ENCODE results near the gene AATK.
A peak's percentile ranks its signal among the peaks of the same experiment; 100 is the strongest.

Gene AATK

DNA sequence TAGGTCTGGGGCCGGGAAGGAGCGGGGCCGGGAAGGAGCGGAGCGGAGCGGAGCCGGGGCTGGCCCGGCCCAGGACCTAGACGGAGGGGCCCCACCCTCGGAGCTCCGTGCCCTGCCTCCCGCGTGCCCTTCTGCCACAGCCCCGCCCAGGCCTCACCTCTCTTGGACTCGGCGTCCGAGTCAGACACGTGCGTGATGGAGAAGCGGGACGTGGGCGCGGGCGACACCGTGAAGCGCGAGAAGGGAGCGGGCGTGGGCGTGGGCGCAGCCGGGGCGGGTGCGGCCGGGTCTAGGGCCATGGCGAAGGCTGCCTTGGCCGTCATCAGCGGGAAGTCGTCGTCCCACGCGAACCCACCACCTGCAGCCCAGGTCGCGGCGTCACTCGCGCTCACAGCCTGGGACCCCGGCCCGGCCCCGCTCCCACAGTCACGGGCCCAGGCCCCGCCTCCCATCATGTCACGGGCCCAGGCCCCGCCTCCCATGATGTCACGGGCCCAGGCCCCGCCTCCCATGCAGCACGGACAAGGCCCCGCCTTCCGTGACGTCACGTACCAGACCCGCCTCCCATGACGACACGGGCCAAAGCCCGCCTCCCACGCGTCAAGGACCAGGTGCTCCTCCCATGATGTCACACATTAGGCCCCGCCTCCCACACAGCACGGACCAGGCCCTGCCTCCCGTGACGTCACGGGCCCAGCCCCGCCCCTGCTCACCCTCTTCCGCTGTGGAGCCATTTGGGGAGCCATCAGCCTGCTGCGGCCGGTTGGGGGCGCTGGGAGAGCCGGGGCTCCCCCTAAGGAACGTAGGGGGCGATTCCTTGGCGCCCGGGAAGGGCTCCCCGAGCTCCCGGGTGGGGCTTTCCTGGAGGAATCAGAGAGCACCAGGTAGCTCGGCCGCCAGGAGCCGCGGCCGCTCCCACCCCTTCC is 46.5 kb downstream of the AATK start:
- FAIRE-seq = peak; percentile 79
- peak; percentile 54 for DNase-seq (ENCODE audit: insufficient read length, low spot score)

GRCh38 chr17:81118308-81119221 is 47.5 kb downstream of the AATK start:
- FAIRE-seq (no peak), DNase-seq (ENCODE audit: insufficient read length, low spot score) (no peak)

DNA sequence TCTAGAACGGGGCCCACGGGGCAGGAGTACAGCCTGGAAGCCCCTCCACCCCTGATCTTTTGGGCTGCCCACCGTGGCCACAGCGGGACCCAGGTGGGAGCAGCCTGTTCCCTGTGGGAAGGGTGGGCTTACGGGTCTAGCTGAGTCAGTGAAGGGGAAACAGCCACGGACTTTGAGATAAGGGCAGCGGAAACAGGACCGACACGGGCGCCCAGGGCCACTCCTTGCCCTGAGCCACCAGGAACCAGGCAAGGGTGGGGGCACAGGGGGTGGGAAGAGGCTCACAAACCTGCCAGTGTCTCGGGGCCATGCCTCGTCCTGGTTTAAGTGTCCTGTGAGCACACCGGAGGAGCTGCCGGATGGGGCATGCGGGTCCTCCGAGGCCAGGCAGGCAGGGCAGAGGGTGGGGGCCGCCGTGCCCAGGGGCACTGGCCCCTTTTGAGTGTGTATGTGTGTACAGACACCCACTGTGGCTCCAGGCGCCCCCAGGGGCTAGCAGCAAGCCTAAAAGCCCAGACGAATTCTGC is 48.3 kb downstream of the AATK start:
- FAIRE-seq (no peak), DNase-seq (ENCODE audit: insufficient read length, low spot score) (no peak)

DNA sequence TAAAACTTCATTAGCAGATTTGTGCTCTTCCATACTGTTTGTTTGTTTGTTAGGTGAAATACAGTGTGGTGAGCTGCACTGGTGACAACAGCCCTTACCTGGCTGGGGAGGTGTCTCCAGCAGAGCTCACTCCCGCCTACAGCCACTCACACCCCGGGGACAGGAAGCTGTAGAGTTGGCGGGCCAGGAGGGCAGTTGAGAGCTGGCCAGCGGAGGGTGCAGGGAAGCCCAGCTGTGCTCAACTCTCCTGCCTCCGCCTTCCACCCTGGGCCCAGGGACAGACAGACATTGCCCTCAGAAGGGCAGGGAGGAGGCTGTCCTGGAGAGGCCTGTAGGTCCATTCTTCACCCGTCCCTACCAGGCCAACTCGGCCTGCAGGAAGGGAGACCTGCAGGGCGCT is 49.3 kb downstream of the AATK start:
- no peak for FAIRE-seq
- DNase-seq (ENCODE audit: insufficient read length, low spot score) = no peak

DNA sequence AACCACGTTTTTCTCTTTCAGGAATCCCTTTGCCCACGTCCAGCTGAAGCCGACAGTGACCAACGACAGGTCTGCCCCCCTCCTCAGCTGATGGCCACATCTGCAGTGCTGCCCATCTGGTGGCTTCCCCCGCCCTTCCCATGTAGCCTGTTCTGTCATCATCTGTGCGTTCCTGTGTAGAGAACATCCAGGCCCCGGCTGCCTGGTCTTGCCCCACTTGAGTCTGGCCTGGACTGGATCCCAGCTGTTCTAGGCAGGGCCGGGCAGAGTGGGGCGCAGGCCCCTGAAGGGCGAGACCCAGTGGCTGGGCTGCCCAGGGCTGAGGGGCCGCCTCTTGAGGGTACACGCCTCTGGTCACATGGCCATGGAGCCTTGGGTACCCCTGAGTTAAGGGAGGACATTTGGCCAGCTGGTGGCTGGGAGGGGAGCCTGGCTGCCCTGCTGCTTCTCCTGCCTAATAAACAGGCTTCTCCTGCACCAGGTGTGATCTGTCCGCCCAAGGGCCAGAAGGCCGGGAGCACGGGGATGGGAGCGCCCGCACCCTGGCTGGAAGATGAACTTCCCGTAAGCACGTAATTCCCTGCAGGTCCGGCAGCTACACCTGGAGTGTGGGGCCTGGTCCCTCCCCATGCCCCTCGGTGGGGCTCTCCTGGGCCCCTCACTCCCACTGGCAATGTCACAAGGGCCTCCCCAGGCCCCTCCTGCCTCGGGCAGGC is 50.1 kb downstream of the AATK start:
- no peak for DNase-seq (ENCODE audit: insufficient read length, low spot score)

DNA sequence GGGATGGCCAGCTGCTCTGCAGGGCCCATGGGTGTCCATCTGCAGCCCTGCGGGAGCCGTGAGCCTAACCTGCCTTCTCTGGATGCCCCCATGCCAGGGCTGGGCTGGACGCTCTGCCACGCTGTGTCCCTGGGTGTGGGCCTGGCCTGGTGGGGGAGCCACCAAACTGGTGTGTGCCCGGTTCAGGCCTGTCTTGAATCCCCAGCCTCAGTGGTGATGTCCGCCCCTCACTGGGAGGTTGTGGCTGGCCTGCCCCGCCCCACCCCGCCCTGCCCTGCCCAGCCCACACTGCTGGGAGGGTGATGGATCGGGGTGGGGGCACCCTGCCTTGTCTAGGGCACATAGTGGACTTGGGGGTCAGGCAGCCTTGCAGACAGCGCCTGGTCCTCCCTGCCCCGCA is 50.8 kb downstream of the AATK start:
- no peak for FAIRE-seq

More for the DNA sequence above, 50.1 kb downstream of the AATK start:
- no peak for FAIRE-seq

DNA sequence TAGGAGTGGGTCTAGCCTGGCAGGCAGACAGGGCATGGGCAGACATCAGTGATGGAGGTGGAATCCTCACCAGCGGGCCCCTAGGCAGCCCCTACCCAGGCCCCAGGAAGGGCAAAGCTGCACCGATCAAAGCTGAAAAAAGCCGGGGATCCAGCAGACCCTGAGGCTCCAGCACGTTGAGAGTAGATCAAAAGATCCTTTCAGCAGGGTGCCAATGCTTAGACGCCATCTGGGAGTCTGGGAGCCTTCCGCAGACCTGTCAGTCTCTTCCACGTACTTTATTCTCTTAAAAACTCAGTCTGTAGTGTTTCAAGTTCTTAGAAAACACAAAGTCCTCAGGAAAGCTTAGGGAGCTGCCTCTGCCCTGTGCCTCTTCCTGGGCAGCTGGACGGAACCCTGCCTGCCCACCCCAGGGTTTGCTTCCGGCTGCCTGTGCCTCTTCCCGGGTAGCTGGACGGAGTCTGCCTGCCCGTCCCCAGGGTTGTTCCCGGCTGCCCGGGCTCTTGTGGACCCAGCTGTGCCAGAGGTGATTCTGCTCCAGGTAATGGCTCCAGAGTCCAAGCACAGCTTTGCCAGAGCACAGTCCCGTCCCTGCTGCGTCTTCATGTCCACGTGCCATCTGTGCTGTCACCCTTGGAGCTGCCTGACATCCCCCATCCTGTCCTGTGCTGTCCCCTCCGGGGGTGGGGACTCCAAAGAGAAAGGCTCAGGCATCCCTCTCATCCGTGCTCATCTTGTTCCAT is 51.5 kb downstream of the AATK start:
- DNase-seq (ENCODE audit: insufficient read length, low spot score) (no peak), FAIRE-seq (no peak)

More for the DNA sequence above, 50.8 kb downstream of the AATK start:
- no peak for DNase-seq (ENCODE audit: insufficient read length, low spot score)

DNA sequence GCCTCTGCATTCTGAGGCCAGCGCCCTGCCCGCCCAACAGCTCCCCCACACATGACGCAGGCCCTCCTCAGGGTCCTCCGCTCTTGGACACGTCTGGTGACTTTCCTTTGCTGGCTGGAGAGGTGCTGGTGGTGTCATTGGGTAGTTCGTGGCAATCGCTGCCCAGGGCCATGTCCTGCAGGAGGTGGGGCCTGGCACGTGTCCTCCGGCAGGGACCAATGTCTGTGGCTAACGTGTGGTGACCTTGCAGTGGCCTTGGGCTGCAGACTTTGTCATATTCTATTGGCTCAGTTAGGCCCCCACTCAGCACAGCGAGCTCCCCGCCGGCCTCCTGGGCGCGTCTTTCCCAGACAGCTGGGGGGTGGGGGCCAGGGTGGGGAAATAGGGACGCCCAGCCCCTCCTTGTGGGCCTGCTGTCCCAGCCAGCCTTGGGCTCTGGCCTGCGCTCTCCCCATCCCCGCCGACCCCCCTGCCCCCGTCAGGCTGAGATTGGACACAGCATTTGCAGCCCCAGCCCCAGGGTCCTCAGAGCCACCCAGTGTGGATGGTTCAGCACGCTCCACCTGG is 52.8 kb downstream of the AATK start:
- FAIRE-seq = no peak
- no peak for DNase-seq (ENCODE audit: insufficient read length, low spot score)

DNA sequence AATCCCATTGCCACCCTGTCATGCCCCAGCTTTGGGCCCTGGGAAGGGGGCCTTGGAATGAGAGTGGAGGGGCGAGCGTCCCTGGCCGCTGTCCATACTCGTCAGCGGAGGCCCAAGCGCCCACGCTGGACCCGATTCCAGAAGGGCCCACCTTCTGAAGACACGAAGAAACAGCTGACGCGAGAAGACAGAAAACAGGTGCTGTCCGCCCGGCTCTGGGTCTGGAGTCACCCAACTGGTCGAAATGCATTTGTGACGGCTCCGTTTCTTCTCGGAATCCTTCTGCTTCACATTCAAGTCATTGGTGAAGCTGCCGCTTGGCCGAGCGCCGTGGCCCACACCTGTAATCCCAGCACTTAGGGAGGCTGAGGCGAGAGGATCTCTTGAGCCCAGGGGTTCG is 53.6 kb downstream of the AATK start:
- no peak for FAIRE-seq

DNA sequence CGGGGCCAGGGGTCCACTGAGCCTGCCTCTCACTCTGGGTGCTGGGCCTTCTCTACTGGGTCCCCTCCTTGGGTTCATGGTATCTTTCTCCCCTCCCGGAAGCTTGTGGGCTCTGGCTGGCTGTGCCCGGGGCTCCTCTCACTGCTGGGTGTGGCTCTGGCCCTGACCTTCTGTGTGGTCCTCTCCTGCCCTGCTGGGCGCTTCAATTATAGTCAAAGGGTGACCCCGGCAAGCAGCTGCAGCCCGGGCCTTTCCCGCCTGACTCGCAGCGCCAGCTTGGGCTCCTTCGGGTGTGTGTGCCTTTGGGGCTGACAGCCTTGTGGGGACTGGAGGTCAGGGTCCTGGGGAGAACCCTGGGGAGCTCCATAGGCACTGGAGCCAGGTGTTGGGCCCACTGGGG is 55.0 kb downstream of the AATK start:
- DNase-seq (ENCODE audit: insufficient read length, low spot score) (no peak), FAIRE-seq (no peak)

More for the DNA sequence above, 53.6 kb downstream of the AATK start:
- DNase-seq (ENCODE audit: insufficient read length, low spot score) = no peak

DNA sequence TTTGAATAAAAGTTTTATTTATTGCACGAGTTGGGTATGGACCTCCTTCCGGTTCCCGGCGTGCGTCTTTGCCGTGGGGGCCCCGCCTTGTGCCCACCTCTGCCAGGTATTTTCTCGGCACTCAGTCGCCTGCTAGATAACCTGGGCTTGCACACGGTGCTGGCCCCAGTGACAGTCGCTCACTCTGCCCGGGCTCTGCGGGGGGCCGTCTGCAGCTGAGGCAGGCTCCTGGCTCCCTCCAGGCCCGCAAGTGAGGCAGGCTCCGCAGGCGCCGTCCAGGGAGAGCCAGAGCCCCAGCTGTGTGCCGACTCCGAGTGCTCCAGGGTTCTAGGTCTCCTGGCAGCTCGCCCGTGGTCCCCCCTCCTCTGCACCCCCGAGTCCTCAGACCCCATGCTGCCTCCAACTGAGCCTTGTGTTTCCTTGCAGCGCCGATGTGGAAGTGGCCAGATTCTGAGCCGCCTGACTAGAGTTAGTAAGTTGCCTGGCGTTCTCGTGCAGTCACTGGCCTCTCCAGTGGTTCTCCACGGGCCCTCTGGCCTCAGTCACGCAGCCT is 55.5 kb downstream of the AATK start:
- no peak for FAIRE-seq

DNA sequence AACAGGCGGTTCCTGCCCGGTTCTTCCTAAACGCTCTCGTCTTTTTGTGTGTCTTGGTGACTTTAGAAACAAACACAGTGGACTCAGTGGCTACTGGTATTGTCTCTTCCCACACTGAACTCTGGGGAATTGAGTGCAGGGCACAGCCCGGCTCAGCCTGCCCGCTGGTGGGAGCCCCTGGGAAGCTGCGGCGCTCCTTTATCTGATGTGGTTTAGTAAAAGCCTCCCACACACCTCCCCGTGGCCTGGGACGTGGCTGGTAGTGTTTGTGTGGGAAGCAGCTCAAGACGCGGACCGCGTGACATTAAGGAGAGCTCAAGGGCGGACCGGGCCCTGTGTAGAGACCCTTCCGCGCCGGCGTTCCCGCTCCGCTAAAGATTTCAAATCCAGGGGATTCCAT is 56.1 kb downstream of the AATK start:
- DNase-seq (ENCODE audit: insufficient read length, low spot score) = no peak
- no peak for FAIRE-seq

More for the DNA sequence above, 55.5 kb downstream of the AATK start:
- DNase-seq (ENCODE audit: insufficient read length, low spot score) = no peak

DNA sequence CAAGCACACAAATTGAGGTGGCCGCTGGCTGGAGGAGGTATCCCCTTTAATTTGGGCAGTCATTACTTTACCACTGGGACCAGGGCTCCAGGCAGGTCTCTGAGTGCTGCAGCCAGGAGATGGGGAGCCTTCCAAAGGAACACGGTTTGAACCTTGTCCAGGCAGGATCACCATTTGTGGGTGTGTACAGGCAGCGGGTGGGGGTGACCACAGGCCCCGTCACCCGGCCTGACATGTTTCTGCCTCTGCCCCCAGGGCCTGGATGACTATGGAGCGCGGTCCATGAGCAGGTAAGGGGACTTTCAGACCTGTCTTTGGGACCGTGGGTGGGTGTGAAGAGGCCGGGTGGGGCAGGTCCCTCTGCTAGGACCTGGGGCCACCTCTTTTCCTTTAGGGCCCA is 57.8 kb downstream of the AATK start:
- FAIRE-seq (no peak), DNase-seq (ENCODE audit: insufficient read length, low spot score) (no peak)

- DNase-seq (ENCODE audit: insufficient read length, low spot score) (no peak), FAIRE-seq (no peak)
Measured at GRCh38 chr17:81106716-81107115, 59.3 kb downstream of the AATK start.

GRCh38 chr17:81103379-81103778 is 62.6 kb downstream of the AATK start:
- FAIRE-seq (no peak), DNase-seq (ENCODE audit: insufficient read length, low spot score) (no peak)

DNA sequence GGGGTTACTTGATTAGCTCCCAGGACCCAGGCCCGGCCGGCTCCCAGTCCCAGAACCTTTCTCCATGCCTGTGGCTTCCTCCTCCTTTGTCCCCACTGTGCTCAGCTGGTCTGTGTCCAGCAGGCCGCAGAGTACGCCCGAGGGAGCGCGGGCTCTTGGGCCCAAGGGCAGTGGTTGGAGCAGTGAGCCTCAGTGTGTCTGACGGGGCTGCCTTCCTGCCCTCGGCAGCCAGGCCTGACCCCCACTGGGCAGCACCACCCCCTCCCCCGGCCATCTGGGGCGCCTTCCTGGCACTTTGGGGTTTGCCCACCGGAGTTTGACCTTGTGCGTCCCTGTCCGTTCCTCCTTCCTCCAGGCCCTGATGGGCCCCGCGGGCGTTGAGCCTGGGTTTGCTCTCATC is 63.2 kb downstream of the AATK start:
- DNase-seq (ENCODE audit: insufficient read length, low spot score) = no peak
- FAIRE-seq = no peak

DNA sequence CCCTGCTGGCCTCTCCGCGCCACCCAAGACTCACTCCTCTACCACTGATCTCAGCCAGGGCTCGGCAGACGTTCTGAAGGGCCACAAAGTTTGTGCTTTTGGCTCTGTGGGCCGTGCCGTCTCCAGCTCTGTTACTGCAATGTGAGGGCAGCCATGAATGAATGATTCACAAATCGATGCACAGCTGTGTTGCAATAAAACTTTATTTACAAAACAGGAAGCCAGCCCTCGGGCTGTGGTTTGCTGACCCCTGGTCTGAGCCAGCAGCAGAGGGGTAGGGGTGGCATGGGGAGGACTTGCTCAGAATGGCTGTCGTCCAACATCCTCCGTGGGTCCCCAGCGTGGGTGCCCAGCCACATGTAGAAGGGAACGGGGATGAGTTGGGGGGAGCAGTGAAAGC is 63.7 kb downstream of the AATK start:
- FAIRE-seq = no peak

GRCh38 chr17:81101614-81102306 is 64.3 kb downstream of the AATK start:
- FAIRE-seq (peak; percentile 97), DNase-seq (ENCODE audit: insufficient read length, low spot score) (peak; percentile 86)

More for the DNA sequence above, 63.7 kb downstream of the AATK start:
- DNase-seq (ENCODE audit: insufficient read length, low spot score) = no peak

GRCh38 chr17:81100668-81101067 is 65.4 kb downstream of the AATK start:
- FAIRE-seq = no peak
- no peak for DNase-seq (ENCODE audit: insufficient read length, low spot score)
